Suprapubic skin (tissue), 4 donors: ENCODE data around the gene FMO1.

Source experiments
- EP300 ChIP-seq: sonication (generic); formaldehyde crosslinking; IDR thresholded peaks from one replicate; pipeline ENCODE4 v1.6.1; 2017; ENCODE audit warnings: antibody characterized with exemption
- POLR2A ChIP-seq, 2 donors: fragments of 450-650 bp; IDR thresholded peaks; one replicate each; pipeline ENCODE4 v1.6.1; 2017; ENCODE audit warnings: antibody characterized with exemption in 2 of 2, mild to moderate bottlenecking in 2 of 2, moderate library complexity in 2 of 2
- POLR2AphosphoS5 ChIP-seq, 3 donors: sonication (generic); formaldehyde crosslinking; IDR thresholded peaks; one replicate each; pipeline ENCODE4 v1.6.1; 2017; ENCODE audit warnings: antibody characterized with exemption in 3 of 3
- TF ChIP-seq, protein P1 (sequence below), 2 donors: fragments of 200-600 bp in 1 of 2; fragments of 450-650 bp in 1 of 2; sonication (generic) in 1 of 2; IDR thresholded peaks; one replicate each; pipeline ENCODE4 v1.5.1; 2016 to 2019; ENCODE audit warnings: antibody characterized with exemption in 2 of 2, mild to moderate bottlenecking in 1 of 2, moderate library complexity in 1 of 2

- TF ChIP-seq, protein P1, sequence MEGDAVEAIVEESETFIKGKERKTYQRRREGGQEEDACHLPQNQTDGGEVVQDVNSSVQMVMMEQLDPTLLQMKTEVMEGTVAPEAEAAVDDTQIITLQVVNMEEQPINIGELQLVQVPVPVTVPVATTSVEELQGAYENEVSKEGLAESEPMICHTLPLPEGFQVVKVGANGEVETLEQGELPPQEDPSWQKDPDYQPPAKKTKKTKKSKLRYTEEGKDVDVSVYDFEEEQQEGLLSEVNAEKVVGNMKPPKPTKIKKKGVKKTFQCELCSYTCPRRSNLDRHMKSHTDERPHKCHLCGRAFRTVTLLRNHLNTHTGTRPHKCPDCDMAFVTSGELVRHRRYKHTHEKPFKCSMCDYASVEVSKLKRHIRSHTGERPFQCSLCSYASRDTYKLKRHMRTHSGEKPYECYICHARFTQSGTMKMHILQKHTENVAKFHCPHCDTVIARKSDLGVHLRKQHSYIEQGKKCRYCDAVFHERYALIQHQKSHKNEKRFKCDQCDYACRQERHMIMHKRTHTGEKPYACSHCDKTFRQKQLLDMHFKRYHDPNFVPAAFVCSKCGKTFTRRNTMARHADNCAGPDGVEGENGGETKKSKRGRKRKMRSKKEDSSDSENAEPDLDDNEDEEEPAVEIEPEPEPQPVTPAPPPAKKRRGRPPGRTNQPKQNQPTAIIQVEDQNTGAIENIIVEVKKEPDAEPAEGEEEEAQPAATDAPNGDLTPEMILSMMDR (IDR thresholded peaks at IDR 0.05), result no peak
- TF ChIP-seq POLR2A (IDR thresholded peaks at IDR 0.05), result no peak
- no peak for TF ChIP-seq EP300
- TF ChIP-seq POLR2AphosphoS5 (IDR thresholded peaks at IDR 0.05), result no peak
Measured at GRCh38 chr1:171270806-171271205, 22.5 kb downstream of the FMO1 start.
